Measurements from ENCODE around the gene ABCA7. TPM values are rescaled to one million over a fixed set of nuclear protein-coding genes. Genes with fewer than 3 reads are reported as not detected.
"Not testable (repeated sequence)": the region's sequence is repeated elsewhere in the genome, so short reads cannot be mapped to it uniquely, and the experiment has no call there.

The ABCA7 gene
- total RNA-seq, 1 donor from 2014 or later: 63.6 TPM

DNA sequence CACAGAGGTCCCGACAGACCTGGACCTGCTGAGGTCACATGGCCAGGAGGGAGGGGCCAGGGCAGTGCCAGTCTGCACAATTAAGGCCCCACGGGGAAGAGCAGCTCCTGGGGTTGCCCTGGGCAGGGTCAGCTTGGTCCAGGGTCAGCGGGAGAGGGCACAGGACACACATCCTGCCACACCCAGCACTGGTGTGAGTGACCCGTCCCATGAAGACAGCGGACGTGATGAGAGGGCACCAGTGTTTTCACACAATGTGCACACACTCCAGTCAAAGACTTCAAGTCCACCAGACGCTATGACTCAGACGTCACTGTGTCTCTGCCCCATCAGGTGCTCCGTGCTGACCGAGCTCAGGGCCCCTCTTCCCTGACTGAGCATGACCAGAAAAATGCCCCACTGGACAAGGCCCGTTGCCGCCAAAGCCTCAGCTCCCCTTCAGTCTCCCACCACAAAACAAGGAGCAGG, 23.2 kb upstream of the ABCA7 start:
- intact Hi-C loops (cut with micrococcal nuclease): no loop called here

GRCh38 chr19:1017115-1017905, 22.6 kb upstream of the ABCA7 start:
- intact Hi-C loops (cut with micrococcal nuclease): no loop called here

- intact Hi-C loops (cut with micrococcal nuclease): no loop called here
These were observed 22.0 kb upstream of the ABCA7 start for GRCh38 chr19:1017906-1018305.

GRCh38 chr19:1018393-1018792, 21.5 kb upstream of the ABCA7 start:
- intact Hi-C loops (cut with micrococcal nuclease): no loop called here

GRCh38 chr19:1018932-1019615, 20.8 kb upstream of the ABCA7 start:
- intact Hi-C loops (cut with micrococcal nuclease): no loop called here

DNA sequence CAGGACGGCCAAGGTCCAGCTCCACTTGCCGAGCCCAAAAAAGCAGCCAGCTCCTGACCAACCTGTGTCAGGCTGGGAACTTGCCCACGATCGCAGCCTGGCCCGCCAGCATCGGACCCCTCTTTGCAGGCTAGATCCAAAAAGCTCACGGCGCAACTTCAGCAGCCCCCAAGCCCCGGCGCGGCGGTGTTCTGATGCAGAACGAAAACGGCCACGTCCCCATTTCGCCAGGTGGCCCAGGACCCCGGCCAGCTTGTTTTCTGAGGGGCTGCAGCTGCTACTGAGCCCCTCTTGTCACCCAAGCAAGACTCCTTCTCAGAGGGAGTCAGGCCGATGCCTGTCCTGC, 20.3 kb upstream of the ABCA7 start:
- intact Hi-C loops (cut with micrococcal nuclease): no loop called here

- intact Hi-C loops (cut with micrococcal nuclease): loop anchor here (1.0 to 5.0 kb wide), 4 partner anchors 19 to 358 kb away; partner anchors contain the start of genes PTBP1 and RNF126
These were observed 19.7 kb upstream of the ABCA7 start for GRCh38 chr19:1019980-1020867.

- intact Hi-C loops (cut with micrococcal nuclease): loop anchor here (1.0 to 5.0 kb wide), 15 partner anchors 20 to 584 kb away; partner anchors contain the start of genes POLR2E, PTBP1, RNF126 and STK11
These were observed 19.0 kb upstream of the ABCA7 start, which contains the start of gene TMEM259 for GRCh38 chr19:1020868-1021425. TMEM259 (minus strand) TSS chr19:1021123; CDS start chr19:1020996, 127 bp downstream.

GRCh38 chr19:1023883-1024188, 16.1 kb upstream of the ABCA7 start:
- intact Hi-C loops (cut with micrococcal nuclease): loop anchor here (5.0 kb wide), 1 partner anchor 362 kb away; the partner anchor contains the start of gene RNF126

DNA sequence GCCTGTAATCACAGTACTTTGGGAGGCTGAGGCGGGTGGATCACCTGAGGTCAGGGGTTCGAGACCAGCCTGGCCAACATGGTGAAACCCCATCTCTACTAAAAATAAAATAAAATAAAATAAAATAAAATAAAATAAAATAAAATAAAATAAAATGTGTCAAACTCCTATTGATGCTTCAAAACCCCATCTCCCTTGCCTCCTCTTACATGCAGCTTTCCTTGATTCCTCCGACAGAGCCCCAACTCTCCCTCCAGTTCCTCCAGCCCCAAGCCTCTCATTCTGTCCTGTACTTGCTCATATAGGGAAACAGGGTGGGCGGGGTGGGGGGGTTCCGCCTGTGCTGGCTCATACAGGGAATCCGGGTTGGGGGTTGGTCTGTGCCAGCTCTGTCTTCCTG, 14.8 kb upstream of the ABCA7 start:
- intact Hi-C loops (cut with micrococcal nuclease): not testable (repeated sequence)

- intact Hi-C loops (cut with micrococcal nuclease): no loop called here
These were observed 13.7 kb upstream of the ABCA7 start, which contains the start of gene CNN2 for GRCh38 chr19:1025960-1026782. CNN2 (plus strand) TSS chr19:1026608; CDS start chr19:1026662, 54 bp downstream.

- intact Hi-C loops (cut with micrococcal nuclease): no loop called here
These were observed 12.9 kb upstream of the ABCA7 start for GRCh38 chr19:1026783-1027649.

DNA sequence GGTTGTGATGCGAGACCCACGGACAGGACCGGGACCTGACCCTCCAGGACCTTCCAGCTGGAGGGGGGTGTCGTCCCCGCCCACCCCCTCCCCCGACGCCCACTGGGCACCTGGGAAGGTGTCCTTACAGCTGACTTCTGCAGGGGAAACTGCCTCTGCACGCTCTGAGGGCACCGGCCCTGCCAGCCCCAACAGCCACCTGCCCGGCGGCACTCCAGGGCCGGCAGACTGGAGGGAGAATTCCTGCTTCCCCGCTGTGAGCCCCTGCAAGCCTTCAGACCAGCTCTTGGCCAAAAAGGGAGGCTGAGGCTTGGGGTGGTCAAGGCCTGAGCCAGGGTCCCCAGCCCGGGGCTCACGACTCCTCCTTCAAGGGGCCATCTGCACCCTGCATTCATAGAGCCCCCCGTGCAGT, 12.3 kb upstream of the ABCA7 start:
- intact Hi-C loops (cut with micrococcal nuclease): loop anchor here (1.0 kb wide), 1 partner anchor 13 kb away; the partner anchor contains the start of gene ABCA7

GRCh38 chr19:1028062-1028926, 11.6 kb upstream of the ABCA7 start:
- intact Hi-C loops (cut with micrococcal nuclease): loop anchor here (1.0 kb wide), 1 partner anchor 12 kb away; the partner anchor contains the start of gene ABCA7

DNA sequence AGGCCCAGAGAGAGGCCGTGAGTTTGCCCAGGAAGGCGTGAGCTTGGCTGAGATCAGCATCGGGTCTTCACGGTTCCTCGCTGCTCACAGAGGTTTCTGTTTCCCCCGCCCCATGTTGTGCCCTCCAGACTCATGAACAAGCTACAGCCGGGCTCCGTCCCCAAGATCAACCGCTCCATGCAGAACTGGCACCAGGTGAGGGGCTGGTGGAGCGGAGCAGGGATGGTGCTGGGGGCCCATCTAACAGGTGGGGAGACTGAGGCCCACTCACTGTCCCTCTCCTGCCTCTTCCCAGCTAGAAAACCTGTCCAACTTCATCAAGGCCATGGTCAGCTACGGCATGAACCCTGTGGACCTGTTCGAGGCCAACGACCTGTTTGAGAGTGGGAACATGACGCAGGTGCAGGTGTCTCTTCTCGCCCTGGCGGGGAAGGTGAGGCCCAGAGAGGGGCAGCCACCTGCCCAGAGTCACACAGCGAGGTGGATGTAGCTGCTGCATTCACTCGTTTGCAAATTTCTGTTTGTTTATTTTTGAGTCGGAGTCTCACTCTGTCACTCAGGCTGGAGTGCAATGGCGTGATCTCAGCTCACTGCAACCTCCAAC, 7.5 kb upstream of the ABCA7 start:
- intact Hi-C loops (cut with micrococcal nuclease): no loop called here

DNA sequence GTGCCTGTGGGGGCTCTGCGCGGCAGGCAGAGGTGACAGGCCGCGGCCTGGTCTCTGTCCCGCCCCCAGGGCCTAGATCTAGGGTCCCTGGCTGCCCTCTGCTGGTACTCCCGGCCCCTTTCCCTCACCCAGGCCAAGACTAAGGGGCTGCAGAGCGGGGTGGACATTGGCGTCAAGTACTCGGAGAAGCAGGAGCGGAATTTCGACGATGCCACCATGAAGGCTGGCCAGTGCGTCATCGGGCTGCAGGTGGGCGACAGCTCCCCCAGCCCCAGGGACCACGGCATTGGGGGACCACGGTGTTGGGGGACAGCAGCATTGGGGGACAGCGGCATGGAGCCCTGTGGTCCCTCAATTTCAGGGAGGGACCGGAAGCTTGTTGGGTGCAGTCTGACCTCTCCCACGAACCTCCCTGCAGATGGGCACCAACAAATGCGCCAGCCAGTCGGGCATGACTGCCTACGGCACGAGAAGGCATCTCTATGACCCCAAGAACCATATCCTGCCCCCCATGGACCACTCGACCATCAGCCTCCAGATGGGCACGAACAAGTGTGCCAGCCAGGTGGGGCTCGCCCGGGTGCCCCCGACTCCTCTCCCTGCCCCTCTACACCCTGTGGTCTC, 3.8 kb upstream of the ABCA7 start:
- intact Hi-C loops (cut with micrococcal nuclease): no loop called here

DNA sequence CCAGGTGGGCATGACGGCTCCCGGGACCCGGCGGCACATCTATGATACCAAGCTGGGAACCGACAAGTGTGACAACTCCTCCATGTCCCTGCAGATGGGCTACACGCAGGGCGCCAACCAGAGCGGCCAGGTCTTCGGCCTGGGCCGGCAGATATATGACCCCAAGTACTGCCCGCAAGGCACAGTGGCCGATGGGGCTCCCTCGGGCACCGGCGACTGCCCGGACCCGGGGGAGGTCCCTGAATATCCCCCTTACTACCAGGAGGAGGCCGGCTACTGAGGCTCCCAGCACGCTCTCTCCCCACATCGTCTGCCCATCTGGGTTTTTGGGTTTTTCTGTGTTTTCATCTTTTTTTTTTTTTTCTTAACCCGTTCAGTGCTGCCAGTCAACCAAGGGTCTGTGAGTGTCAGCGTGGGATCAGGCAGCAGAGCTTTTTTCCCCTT, 2.3 kb upstream of the ABCA7 start:
- intact Hi-C loops (cut with micrococcal nuclease): no loop called here

All from T-helper 1 cell treated with Interleukin-12 subunit alpha and Interleukin-12 subunit beta and Interleukin-4 antibody, amounts not matched to agents 30 ng/mL and 1 ng/mL, for 36 hours (primary cell).